Prostate gland (tissue), 2 donors: Measurements from ENCODE around the gene ZFR.

Experiments
- POLR2AphosphoS5 ChIP-seq: sonication (generic); formaldehyde crosslinking; IDR thresholded peaks from one replicate; pipeline ENCODE4 v1.6.1; 2017; ENCODE audit warnings: antibody characterized with exemption
- TF ChIP-seq, protein P1 (sequence below), 4 experiments: fragments of 200-600 bp in 2 of 4; fragments of 450-650 bp in 2 of 4; sonication (generic) in 2 of 4; IDR thresholded peaks; 1 replicate in 3 of 4; 2 replicates in 1 of 4; pipeline ENCODE4 v1.5.1; 2016 to 2019; ENCODE audit warnings: antibody characterized with exemption in 4 of 4, mild to moderate bottlenecking in 2 of 4, moderate library complexity in 2 of 4

- TF ChIP-seq, protein P1, sequence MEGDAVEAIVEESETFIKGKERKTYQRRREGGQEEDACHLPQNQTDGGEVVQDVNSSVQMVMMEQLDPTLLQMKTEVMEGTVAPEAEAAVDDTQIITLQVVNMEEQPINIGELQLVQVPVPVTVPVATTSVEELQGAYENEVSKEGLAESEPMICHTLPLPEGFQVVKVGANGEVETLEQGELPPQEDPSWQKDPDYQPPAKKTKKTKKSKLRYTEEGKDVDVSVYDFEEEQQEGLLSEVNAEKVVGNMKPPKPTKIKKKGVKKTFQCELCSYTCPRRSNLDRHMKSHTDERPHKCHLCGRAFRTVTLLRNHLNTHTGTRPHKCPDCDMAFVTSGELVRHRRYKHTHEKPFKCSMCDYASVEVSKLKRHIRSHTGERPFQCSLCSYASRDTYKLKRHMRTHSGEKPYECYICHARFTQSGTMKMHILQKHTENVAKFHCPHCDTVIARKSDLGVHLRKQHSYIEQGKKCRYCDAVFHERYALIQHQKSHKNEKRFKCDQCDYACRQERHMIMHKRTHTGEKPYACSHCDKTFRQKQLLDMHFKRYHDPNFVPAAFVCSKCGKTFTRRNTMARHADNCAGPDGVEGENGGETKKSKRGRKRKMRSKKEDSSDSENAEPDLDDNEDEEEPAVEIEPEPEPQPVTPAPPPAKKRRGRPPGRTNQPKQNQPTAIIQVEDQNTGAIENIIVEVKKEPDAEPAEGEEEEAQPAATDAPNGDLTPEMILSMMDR (IDR thresholded peaks at IDR 0.05), result no peak
- TF ChIP-seq POLR2AphosphoS5, result no peak
Measured at GRCh38 chr5:32455311-32455710, 10.8 kb upstream of the ZFR start.
